Hepatocyte (in vitro differentiated cells): ENCODE measurements around the gene POLD2. TPM values are rescaled to one million over a fixed set of nuclear protein-coding genes. Genes with fewer than 3 reads are reported as not detected.

ENCODE experiments used
- DNase-seq: peaks from one replicate; pipeline ENCODE4 v3.0.0-alpha.2; 2016; ENCODE audit warnings: low spot score
- H2AFZ ChIP-seq: fragments of 200-600 bp; sonication (generic); 2 replicates; pipeline ENCODE4 v1.6.0; 2016; ENCODE audit warnings: antibody characterized with exemption, mild to moderate bottlenecking
- H3K27ac ChIP-seq: fragments of 200-600 bp; sonication (generic); 2 replicates; pipeline ENCODE4 v1.5.1; 2016; ENCODE audit warnings: mild to moderate bottlenecking
- H3K27me3 ChIP-seq: fragments of 200-600 bp; sonication (generic); 2 replicates; pipeline ENCODE4 v1.6.1; 2016
- H3K36me3 ChIP-seq: fragments of 200-600 bp; sonication (generic); replicated peaks from 2 replicates; pipeline ENCODE4 v1.5.1; 2016; ENCODE audit warnings: low read depth; ENCODE audit not compliant: insufficient read depth
- H3K4me1 ChIP-seq: fragments of 200-600 bp; sonication (generic); 2 replicates; pipeline ENCODE4 v1.5.1; 2016; ENCODE audit warnings: mild to moderate bottlenecking, moderate library complexity; ENCODE audit not compliant: insufficient read depth
- H3K4me2 ChIP-seq: fragments of 200-600 bp; sonication (generic); 2 replicates; pipeline ENCODE4 v1.6.0; 2016
- H3K4me3 ChIP-seq: fragments of 200-600 bp; sonication (generic); 2 replicates; pipeline ENCODE4 v1.5.1; 2016; ENCODE audit warnings: mild to moderate bottlenecking
- H3K79me2 ChIP-seq: fragments of 200-600 bp; sonication (generic); 2 replicates; pipeline ENCODE4 v1.6.0; 2017; ENCODE audit warnings: mild to moderate bottlenecking
- H3K9me2 ChIP-seq: fragments of 200-600 bp; sonication (generic); replicated peaks from 2 replicates; pipeline ENCODE4 v1.6.0; 2017; ENCODE audit warnings: mild to moderate bottlenecking; ENCODE audit not compliant: insufficient read depth
- H3K9me3 ChIP-seq: fragments of 200-600 bp; sonication (generic); 2 replicates; pipeline ENCODE4 v1.5.1; 2016; ENCODE audit warnings: low read depth, mild to moderate bottlenecking
- H4K20me1 ChIP-seq: fragments of 200-600 bp; sonication (generic); 2 replicates; pipeline ENCODE4 v1.6.0; 2016; ENCODE audit warnings: mild to moderate bottlenecking; ENCODE audit not compliant: insufficient read depth, poor library complexity, severe bottlenecking
- EZH2 ChIP-seq: fragments of 200-600 bp; sonication (generic); IDR thresholded peaks from 2 replicates; pipeline ENCODE4 v1.6.1; 2016; ENCODE audit warnings: antibody characterized with exemption, mild to moderate bottlenecking, borderline replicate concordance
- EZH2phosphoT487 ChIP-seq: fragments of 200-600 bp; sonication (generic); IDR thresholded peaks from one replicate; pipeline ENCODE4 v1.6.1; 2018; ENCODE audit warnings: antibody characterized with exemption, mild to moderate bottlenecking, low read depth, moderate library complexity; ENCODE audit not compliant: unreplicated experiment, severe bottlenecking
- WGBS: methylation state at CpG from one replicate; pipeline ENCODE4 v1.1.6; 2016; ENCODE audit warnings: low lambda C conversion rate; ENCODE audit errors: missing lambda C conversion rate; 5-methylcytosine and 5-hydroxymethylcytosine counted together
- polyA plus RNA-seq: library from polyadenylated mRNA; unstranded; fragments of >200 nt; fragmentation: Nextera tagmentation; extraction: Ambion mirVana; gene quantifications from 2 replicates; pipeline ENCODE4 v1.2.1, GENCODE V29; 2016
- total RNA-seq: library from RNA; depleted of rRNA; stranded (reverse); fragments of >200 nt; gene quantifications from 2 replicates; pipeline ENCODE4 v1.2.3, GENCODE V29; 2014
- TF ChIP-seq, protein P1 (sequence below): fragments of 200-600 bp; sonication (generic); IDR thresholded peaks from 2 replicates; pipeline ENCODE4 v1.5.1; 2016; ENCODE audit warnings: antibody characterized with exemption, mild to moderate bottlenecking; ENCODE audit not compliant: poor library complexity

Gene POLD2
- total and polyA plus RNA-seq, 2 experiments from 2014 or later: 59.9 to 110 TPM

DNA sequence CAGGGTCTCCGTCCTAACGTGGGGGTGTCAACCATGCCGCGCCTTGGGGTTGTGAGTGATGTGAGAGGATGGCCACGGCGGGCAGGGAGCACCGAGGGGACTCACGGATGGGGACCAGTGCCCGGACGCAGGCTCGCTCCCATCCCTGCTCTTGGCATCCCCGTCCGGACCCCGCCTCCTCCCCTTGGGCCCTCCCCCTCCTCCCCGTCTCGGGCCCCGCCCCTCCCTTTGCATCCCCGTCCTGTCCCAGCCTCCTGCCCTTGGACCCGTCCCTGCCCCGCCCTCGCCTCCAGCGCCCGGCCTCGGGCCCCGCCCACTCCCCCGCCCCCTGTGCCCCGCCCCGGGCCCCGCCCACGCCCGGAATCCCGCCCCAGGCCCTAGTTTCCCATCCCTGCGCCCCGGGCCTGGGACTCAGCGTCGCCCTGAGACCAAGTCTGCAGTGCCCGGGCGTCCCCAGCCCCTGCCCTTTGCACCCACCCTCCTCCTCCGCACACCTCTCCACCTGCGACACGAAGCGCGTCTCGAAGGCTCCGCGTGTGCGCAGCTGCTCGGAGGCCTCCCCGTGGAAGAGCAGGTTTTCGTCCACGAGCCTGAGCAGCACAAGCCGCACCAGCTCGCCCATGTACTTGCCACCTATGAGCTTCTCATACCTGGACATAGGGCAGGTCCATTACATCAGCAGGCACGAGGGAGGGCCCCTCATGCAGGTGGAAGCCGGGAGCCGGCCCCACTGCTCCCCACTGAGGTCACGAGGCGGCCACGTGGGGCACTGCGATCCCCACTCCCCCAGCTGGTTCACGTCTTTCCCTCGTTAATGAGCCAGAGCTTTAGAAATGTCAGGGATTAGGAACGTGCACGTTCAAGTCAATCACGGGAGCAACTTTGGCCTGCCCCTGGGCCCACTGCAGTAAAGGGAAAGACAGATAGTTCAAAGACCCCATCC lies 22.9 kb upstream of the POLD2 start:
- TF ChIP-seq, protein P1, sequence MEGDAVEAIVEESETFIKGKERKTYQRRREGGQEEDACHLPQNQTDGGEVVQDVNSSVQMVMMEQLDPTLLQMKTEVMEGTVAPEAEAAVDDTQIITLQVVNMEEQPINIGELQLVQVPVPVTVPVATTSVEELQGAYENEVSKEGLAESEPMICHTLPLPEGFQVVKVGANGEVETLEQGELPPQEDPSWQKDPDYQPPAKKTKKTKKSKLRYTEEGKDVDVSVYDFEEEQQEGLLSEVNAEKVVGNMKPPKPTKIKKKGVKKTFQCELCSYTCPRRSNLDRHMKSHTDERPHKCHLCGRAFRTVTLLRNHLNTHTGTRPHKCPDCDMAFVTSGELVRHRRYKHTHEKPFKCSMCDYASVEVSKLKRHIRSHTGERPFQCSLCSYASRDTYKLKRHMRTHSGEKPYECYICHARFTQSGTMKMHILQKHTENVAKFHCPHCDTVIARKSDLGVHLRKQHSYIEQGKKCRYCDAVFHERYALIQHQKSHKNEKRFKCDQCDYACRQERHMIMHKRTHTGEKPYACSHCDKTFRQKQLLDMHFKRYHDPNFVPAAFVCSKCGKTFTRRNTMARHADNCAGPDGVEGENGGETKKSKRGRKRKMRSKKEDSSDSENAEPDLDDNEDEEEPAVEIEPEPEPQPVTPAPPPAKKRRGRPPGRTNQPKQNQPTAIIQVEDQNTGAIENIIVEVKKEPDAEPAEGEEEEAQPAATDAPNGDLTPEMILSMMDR: no peak
- TF ChIP-seq EZH2 (no peak), EZH2phosphoT487 (no peak)

DNA sequence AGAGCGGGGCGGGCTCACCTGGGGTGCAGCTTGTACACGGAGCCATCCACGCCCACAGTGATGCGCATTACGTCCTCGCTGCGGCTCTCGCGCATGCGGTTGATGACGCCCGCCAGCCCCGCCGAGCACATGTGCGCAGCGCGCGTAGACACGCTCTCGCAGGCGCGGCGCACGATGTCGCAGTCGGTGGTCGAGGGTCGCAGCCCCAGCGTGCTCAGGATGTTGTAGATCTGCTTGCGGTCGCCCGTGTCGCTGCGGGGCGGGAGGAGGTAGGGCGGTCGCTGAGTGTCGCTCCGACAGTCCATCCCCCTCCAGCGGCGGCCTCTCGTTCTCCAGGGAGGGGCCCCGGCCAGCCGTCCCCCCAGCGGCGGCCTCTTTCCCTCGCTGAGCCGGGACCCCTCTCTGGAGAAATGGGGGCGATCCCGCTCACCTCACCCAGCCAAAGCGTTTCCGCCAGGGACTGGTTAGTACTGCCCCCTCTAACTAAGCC lies 22.2 kb upstream of the POLD2 start:
- Histone ChIP-seq H3K4me1 (peaks cover 9% of the 10 kb centered on the region), H3K79me2 (no peaks in the 10 kb centered on the region), H3K27me3 (peaks cover 22% of the 10 kb centered on the region), H3K9me3 (no peaks in the 10 kb centered on the region), H4K20me1 (no peaks in the 10 kb centered on the region), H3K27ac (no peak overlapping the region), H2AFZ (peak overlapping the region; percentile 76), H3K36me3 (no peaks in the 10 kb centered on the region), H3K9me2 (no peaks in the 10 kb centered on the region), H3K4me2 (peak overlapping the region; percentile 86), H3K4me3 (no peak overlapping the region)
- WGBS: 25% methylated on average over 44 of the region's 53 CpGs
- no peak for DNase-seq
- TF ChIP-seq EZH2phosphoT487: no peak
- peak; percentile 48 for TF ChIP-seq EZH2

More for the DNA sequence above, 22.9 kb upstream of the POLD2 start:
- no peaks in the 10 kb centered on the region for H3K9me2 ChIP-seq
- no peaks in the 10 kb centered on the region for H3K9me3 ChIP-seq
- peak; percentile 79 for DNase-seq
- no peak overlapping the region for H3K27ac ChIP-seq
- peak overlapping the region; percentile 76 for H2AFZ ChIP-seq
- H3K4me3 ChIP-seq: no peak overlapping the region
- WGBS: 34% methylated on average over 39 of the region's 65 CpGs
- no peaks in the 10 kb centered on the region for H4K20me1 ChIP-seq
- no peaks in the 10 kb centered on the region for H3K79me2 ChIP-seq
- no peaks in the 10 kb centered on the region for H3K36me3 ChIP-seq
- H3K4me1 ChIP-seq: peaks cover 9% of the 10 kb centered on the region
- peaks cover 22% of the 10 kb centered on the region for H3K27me3 ChIP-seq
- peak overlapping the region; percentile 86 for H3K4me2 ChIP-seq

DNA sequence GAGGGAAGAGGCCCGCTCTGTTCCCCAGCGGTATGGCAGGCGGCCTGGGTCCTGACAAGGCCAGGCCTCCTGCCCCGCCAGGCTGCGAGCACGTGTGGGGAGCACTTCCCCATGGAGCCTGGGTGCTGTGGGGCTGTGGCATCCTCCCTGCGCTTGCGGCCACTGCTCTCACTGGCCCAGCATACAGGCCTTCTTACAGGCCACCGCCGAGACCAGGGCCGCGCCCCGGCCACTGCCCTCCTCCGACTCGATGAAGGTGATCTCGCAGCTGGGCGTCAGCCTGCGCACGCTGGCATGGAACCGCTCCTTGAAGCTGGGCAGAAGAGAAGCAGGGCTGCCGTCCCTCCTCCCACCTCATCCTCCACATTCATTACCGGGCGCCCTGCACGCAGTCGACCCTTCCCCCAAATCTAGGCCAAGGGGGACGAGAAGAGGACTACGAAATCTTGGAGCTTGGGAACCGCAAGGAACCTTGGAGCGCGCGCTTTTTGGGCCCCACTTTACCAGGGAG lies 21.7 kb upstream of the POLD2 start:
- no peak overlapping the region for H3K27ac ChIP-seq
- DNase-seq: no peak
- H3K79me2 ChIP-seq: no peaks in the 10 kb centered on the region
- peaks cover 9% of the 10 kb centered on the region for H3K4me1 ChIP-seq
- H4K20me1 ChIP-seq: no peaks in the 10 kb centered on the region
- no peaks in the 10 kb centered on the region for H3K36me3 ChIP-seq
- peak overlapping the region; percentile 76 for H2AFZ ChIP-seq
- WGBS: 90% methylated on average over 31 of the region's 31 CpGs
- H3K27me3 ChIP-seq: peaks cover 22% of the 10 kb centered on the region
- H3K4me3 ChIP-seq: no peak overlapping the region
- no peaks in the 10 kb centered on the region for H3K9me2 ChIP-seq
- TF ChIP-seq EZH2: no peak
- TF ChIP-seq EZH2phosphoT487: no peak
- TF ChIP-seq, protein P1: no peak
- H3K9me3 ChIP-seq: no peaks in the 10 kb centered on the region
- peak overlapping the region; percentile 86 for H3K4me2 ChIP-seq
